ENCODE data around the gene BMP6.
"Not testable (repeated sequence)": the region's sequence is repeated elsewhere in the genome, so short reads cannot be mapped to it uniquely, and the experiment has no call there.

BMP6 gene

DNA sequence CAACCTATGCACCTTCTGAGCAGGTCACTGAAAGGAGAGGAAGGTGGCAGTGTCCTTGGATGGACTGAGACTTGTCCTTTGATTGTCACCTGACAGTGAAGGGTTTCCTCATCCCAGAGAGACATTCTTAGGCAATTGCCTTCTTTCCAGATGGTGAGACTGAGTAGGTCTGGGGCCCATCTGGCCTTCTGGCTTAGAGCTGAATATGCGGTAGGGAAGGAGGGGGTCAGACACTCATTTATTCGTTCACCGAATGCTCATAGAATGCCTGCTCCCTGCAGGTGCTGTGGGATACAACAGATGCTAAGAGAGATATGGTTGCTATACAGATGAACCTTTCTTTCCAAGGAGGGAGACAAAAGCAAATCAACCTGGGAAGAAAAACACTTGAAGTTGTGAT is 76.8 kb downstream of the BMP6 start:
- no peak for DNase-seq

DNA sequence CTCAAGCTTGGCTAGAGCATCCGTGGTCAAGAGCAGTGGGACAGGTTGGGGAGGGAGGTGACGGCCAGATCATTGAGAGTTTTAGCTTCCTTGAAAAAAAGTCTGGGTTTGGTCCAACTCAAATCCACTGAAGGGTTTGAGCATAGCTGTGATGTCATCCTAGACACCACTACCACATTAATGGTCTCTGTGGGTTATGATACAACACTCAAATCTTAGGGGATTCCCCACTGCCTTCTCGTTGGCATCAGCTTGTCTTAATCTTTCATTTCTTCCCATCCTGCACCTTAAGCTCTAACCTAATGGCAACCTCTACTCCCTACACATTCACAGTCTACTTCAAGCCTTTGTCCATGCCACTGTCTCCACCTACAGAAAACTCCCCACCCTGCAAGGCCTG is 77.3 kb downstream of the BMP6 start:
- DNase-seq = no peak

DNA sequence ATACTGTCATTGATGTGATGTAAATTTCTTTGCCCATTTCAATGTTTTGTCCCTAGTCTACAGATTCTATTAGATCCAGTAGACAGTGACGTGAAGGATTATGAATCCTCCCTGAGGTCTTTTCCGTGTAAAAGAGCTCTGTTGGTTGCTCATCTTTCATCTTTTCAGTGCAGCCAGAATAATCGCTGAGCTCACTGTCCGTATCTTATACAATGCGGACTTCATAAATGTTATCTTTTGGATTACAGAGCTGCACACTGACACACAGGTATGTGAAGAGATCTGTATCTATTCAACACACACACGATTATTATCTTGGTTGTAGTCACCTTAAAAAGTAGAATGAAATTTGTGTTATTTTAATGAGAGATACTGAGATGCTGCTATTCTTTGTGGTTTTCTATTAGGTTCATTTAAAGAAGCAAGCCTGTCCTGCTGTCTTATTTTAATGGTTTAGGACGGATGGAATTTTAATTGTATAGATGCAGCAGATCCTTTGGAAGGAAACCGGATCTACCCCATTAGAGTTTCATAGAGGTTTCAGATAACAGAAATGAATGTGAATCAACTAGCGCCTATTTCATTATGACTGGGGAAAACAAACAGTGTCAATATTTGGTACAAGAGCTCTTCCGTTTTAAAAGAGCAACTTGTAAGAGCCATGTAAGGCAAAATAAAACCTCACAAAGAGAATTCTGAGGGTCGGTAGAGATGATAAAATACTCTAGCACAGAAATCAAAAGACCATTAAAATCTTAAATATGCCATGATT is 79.4 kb downstream of the BMP6 start:
- DNase-seq = no peak

DNA sequence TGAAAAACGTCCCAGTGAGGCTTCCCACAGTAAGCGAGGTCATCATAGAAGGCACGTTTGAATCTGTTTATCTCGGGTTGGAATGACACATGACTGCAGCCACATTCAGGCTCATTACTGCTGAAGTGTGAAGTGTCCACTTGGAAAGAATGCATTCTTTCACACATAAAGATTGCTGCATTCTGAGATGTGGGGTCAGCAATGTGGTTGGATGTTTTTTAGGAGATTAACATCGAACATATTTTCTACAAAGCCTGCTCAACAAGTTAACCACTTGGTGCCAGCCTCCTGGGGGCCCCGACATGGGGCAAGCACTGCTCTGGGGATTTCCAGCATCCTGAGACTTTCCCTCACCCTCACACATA is 79.9 kb downstream of the BMP6 start:
- no peak for DNase-seq

DNA sequence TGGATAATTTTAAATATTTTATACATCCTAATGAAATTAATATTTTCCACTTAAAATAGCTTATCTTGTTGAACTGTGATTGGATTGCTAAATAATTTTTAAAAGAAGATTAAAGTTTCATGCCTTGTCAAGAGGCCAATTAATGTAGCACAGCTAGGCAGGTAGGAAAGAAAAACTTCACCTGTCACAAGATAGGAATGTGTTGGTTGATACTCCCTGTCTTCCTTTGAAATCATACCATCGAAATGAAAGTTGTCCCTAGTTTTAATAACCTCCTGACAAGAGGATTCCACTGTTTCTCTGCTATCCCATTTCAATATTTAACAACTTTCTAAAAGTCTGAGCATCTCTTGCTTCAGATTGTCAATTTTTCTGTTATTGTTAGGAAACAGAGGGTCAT is 80.8 kb downstream of the BMP6 start:
- no peak for DNase-seq

DNA sequence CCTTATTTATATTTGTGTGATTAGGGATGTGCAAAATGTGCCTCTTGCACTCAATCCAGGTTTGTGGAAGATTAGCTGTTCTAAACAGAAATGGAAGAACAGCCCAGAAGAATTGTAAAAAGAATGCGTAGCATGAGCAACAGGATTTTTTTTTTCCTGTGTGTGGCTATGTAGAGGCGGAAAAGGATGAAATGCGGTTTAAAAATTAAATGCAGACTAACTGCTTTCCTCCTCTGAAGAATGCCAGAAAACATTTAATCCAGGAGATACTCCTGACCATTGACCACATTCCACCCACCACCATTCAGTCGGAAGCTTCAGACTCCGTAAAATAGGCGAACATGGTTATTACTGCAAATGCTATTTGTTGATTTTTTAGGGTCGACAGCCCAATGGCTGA is 83.4 kb downstream of the BMP6 start:
- no peak for DNase-seq

DNA sequence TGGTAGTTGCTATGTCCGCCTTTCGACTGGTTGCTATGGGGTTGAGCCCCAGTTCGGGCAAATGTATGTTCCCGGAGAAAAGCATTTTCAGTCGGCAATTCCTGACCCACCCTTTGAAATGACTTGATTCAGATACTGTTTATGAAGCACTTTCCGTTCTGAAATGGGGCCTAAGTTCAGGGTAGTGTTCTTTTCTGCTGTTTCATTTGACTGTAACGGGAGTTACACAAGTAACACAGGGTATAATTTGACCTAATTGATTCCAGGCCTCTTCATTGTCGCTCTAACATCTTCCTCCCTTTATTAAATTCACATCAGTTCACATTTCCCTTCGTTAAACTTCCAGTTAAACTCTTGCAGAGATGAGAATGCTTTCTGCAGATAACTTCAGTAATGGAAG is 85.5 kb downstream of the BMP6 start:
- DNase-seq = no peak

DNA sequence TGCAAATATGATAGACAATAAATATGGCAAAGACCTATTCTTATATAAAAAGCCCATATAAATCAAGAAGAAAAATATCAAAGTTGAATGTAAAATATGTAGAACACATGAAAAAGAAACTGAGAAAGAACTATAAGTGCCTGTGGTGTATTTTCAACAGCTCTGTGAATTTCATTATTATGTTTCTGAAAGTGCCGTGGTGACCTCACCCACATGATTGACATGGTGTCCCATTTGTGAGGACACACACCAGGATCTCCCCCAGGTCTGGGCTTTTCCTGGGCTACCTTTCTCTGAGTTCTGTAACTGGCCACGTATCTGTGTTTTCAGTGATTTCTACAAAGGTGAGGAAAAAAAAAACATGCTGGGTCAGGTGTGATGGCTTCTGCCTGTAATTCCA is 86.7 kb downstream of the BMP6 start:
- DNase-seq = no peak

DNA sequence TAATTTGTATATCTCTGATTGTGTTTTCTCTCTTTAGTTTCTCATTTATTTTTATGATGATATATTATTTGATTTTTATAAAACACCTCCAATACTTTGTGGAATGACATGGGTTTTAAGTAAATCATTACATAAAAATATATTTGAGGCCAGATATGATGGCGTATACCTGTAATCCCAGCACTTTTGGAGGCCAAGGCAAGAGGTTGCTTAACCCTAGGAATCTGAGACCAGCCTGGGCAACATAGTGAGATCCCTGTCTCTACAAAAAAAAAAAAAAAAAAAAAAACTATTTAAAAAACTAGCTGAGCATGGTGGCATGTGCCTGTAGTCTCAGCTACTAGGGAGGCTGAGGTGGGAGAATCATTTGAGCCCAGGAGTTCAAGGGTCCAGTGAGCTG is 87.3 kb downstream of the BMP6 start:
- no peak for DNase-seq

DNA sequence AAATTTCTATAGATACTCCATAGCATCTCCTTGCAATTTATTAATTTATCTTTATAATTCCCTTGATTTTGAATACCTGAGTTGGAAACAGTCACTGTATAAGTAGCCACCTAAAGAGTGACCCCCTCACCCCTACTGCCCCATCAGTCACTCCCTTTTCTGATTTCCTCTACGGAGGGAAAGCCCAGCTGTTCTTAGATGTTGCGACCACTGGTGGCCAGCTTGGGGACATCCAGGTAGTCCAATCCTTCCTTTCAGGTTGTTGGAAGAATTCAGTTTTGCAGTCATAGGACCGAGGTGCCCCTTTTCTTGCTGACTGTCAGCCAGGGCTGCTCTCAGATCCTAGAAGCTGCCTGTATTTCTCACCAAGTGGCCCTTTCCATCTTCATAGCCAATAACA is 87.8 kb downstream of the BMP6 start:
- no peak for DNase-seq

DNA sequence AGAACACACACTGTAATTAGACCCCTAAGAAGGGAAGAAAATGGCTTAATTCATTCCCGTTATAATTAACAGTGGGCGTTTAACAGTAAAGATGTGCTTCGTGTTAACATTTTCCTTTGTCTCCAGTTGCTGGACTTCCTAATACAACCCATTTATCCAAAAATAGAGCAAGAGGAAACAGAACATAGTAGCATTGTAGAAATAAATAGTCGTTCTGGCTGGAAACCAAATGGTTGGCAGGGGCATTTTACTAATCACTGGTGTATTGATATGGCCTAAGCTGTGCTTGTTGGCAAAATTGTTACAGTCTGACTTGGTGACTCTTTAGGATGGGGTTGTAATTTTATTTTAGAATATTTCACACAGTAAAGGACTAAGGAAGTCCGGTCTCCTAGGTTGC is 89.8 kb downstream of the BMP6 start:
- DNase-seq = no peak

DNA sequence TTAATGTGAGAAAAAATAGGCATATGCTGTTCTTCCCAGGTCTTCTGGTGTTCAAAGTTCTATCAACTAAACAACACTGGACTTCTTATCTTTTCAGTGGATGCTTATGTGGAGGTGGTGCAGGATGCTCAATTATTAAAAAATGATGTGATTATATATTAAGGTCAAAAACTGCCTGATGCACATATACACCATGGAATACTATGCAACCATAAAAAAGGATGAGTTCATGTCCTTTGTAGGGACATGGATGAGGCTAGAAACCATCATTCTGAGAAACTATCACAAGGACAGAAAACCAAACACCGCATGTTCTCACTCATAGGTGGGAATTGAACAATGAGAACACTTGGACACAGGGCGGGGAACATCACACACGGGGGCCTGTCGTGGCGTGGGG is 91.3 kb downstream of the BMP6 start:
- not testable (repeated sequence) for DNase-seq

DNA sequence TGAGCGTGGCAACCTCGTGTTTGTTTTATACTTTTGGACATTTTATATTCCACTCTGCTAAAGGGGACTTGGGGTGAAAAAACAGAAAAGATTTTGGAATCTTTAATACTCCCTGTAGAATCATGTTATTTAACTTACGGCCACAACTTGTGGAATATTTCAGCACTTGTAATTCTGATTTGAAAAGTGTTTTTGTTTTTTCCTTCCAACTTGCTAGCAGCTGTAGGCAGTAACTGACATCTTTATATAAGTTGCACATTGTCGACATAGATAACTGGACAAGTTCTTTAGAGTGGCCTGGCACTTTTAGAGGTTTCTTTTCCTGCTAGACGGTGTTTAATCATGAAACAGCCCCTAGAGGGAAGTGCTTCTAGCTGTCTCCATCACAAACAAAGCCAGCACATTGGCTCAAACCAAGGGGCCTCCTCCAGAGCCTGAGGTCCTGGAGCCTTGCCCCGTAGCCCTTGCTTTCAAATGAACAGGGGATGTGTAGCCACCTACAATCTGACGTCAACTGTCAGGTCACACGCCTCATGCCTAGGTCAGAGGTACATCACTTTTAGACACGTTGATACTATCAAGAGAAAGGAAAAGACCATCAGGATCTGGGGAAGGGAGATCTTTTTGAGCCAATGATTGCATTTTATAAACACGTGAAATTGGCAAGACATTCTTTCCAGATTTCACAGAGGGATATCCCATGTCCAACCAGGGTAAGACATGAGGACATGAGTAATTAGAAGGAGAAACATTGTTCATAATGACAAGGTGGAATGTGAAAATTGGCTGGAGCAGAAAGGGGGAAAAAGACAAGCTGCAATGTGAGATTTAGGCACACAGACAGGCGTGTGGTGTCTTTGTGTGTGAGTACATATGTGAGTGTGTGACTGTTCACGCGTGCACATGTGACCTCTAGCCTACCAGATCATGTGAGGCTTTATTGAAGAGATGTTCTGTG is 92.6 kb downstream of the BMP6 start:
- DNase-seq = no peak

DNA sequence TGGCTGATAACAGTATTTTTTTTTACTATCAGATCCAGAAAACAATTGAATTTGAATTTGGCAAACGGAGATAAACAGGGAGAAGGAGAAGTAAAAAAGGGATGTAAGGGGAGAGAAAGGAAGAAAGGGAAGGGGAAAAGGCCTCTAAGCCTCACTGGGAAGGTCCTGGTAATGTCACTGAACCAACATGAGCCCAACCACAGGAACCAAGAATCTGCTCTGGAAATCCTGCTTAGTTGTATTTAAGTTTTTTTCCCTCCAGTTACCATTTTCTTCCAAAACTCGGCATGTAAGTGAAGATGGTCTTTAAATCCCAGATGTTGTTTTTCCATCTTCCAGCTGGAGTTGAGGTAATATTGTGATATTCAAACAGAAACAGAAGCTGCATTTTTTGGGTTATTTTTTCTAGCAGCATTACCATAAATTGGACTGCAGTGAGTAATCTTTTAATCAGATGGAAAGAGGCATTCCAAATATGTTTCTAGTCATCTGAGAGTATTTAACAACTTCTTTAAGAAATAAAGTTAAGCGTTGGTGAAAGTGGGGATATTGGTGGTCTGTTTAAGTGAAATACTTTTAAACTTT is 93.6 kb downstream of the BMP6 start:
- DNase-seq = no peak

DNA sequence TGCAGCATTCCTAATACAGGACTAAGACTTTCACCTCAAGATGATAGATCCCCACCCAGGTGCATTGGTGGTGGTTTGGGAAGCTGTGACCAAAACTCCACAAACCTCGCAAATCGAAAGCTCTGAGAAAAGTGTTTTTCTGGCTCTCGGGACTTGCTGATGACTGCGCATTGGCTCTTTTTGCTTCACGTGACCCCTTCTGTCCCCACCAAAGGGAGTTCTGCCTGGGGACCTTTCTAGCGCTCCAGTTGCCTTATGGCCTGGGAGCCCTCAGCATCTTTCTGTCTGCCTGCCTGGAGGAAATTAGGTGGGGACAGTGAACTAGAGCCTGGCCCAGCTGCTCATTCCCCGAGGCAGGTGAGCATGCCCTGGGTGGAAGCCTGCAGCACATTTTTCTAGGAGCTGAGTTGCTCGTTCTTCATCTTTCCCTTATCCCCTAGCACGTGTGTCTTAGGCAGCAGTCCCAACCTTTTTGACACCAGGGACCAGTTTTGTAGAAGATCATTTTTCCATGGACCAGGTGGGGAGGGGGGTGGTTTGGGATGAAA is 94.5 kb downstream of the BMP6 start:
- DNase-seq = no peak

DNA sequence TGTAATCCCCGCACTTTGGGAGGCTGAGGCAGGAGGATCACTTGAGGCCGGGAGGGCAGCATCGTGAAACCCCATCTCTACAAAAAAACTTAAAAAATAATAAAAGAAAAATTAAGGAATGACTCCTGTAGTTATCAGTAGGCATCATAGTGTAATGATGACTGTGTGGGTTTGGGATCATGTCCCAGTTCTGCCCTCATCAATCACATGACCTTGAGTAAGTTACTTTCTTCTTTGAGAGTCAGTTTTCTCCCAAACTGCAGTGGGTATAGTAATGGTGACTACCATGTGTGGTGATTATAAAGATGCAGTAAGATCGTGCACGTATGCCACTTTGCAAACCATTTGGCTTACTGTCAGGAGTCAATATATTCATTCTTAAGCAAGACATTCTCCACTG is 95.5 kb downstream of the BMP6 start:
- DNase-seq = no peak

DNA sequence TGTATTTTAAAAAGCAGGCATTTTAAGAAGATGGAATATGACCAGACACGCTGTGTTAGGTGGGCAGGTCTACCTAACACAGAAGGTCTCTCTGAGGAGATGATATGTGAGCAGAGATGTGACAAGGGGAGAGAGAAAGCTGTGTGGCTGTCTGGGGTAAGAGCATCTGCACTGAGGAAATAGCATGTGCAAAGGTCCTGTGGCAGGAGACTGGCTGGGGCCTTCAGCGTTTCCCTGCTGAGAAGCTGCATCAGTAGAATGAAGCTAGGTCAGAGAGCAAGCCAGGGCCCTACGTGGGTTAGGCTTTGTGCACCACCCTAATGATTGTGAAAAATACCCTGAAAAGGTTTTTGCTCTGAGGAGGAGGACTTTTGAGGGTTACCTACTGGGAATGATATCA is 97.7 kb downstream of the BMP6 start:
- DNase-seq = no peak

DNA sequence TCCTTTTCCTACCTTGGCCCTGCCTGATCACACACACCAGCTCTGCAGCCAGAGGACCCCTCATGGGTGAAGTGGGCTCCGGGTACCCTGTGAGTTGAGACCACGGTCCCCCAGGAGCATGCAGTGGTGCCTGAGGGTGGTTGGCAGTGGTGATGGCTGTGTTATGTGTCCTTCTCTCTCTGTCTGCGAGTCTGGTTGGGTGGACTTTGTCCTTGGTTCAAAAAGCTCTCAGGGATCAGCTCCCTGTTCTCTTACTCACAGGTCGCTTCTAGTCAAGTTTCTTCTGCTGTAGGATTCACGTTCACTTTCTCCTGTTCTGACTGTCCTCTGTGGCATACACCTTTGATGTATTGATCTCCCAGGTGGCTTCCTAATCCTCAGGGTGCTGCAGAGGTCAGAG is 100.1 kb downstream of the BMP6 start:
- no peak for DNase-seq

DNA sequence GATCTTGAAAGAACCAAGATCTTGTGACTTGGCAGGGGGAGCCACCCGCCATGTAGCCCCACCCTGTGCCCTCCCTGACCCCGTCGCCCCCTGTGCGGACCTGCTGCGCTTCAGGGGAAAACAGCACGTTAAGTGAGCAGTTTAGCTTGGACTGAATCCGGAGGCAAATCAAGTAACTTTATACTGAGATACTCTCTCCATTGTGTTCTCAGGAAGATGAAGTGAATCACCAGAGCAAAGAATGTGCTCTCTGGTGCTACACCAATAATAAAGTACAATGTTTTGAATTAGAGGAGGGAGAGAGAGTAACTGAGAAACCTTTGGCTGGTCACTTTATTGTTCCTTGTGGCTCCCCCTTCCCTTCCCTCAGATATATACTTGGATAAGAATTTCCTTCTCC is 101.2 kb downstream of the BMP6 start:
- DNase-seq = no peak

DNA sequence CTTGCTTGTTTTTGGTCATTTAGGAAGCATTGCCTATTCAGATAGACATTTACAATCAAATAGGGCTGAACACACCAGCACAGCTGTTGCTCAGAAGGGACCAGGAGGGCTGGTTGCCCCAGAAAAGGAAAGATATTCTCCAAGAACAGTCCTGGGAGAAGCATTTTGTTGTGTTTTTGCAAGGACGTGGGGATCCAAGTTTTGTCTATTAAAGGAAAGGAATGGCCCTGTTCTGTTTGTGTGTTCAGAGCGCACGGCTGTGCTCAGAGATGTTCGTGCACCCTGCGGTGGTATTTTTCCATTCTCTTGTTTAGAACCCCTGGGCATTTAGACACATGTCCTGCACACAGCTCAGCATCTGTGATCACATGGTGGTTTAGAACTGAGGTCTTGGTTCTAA is 102.2 kb downstream of the BMP6 start:
- DNase-seq = no peak

DNA sequence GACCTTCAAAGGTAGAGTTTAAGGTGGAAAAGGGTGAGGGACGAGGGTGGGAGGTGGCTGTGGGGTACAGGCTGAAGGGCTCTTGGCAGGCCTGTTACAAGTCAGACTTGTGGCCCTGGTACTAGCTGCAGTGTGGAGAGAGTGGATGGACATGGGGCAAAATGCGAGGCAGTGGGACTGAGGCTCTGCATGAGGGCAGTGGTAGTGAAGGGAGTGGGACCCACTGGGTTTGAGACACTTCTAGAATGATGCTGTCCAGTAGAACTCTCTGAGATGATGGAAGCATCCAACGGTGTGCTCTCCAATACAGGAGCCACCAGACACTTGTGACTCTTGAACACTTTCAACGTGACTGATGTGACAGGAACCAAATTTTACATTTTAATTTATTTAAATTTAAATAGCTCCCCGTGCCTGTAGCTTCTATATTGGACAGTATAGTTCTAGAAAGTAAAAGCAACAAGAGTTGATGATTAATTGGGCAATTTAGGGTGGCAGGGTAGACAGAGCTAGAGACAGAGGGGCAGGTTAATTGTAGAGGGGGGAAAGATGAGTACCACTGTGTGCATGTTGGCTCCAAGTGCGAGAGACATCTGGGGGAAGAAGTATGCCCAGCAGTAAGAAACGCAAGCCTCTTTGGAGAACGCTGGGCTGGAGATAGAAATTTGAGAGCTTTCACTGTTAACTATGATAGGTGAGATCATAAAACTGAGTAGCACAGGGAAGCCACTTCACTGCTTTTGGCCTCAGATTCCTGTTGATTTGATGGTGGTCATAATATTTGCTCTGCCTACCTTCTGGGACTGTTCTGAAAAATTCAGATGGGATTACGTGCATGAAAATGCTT is 107.2 kb downstream of the BMP6 start:
- no peak for DNase-seq

DNA sequence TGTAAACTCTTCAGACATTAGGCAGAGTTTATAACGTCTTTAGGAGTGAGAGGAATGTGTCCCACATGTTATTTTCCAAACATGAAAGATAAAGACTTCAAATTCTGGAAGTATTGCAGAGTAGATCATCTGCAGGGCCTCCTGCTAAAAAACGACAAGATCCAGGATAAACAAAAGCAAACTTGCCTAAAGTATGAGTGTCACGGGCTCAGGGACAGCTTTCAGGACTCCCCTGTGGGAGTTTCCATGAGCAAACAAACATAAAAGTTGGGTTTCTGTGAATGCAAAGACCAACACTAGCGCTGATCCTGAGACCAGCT is 107.8 kb downstream of the BMP6 start:
- DNase-seq = no peak

Measured in CD4-positive, alpha-beta T cell treated with Interleukin-4 for 1 hour (primary cell).